GM23248 (cell line): ENCODE measurements around the gene RASA3.

Source experiments
- EZH2 ChIP-seq: fragments of 200-600 bp; sonication (generic); IDR thresholded peaks from 2 replicates; pipeline ENCODE4 v1.6.1; 2018; ENCODE audit warnings: antibody characterized with exemption, mild to moderate bottlenecking; ENCODE audit not compliant: insufficient read depth, poor library complexity, severe bottlenecking
- EZH2phosphoT487 ChIP-seq: fragments of 200-600 bp; sonication (generic); IDR thresholded peaks from 2 replicates; pipeline ENCODE4 v1.6.1; 2018; ENCODE audit warnings: antibody characterized with exemption, moderate library complexity, mild to moderate bottlenecking, low read depth; ENCODE audit not compliant: insufficient read depth

DNA sequence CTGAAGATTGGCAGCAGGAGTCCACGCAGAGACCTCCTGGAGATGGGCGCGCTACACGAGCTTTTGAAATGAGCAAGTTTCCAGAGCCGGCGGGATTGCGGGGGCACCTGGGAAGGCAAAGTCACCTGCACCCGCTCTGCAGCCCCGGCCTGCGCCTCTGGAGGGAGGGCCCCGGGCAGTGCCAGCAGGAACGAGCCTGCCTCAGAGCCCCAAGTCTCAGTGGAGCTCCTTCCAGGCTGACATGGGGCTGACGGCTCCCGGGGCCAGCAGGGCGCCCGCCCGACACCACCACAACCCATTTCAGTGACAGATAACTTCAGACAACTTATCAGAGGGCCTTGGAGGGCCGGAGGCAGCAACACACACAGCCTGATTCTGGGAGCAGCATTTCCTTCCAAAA is 45.0 kb downstream of the RASA3 start:
- no peak for TF ChIP-seq EZH2
- TF ChIP-seq EZH2phosphoT487, result no peak
